ENCODE results near the gene CNPPD1.

DNA sequence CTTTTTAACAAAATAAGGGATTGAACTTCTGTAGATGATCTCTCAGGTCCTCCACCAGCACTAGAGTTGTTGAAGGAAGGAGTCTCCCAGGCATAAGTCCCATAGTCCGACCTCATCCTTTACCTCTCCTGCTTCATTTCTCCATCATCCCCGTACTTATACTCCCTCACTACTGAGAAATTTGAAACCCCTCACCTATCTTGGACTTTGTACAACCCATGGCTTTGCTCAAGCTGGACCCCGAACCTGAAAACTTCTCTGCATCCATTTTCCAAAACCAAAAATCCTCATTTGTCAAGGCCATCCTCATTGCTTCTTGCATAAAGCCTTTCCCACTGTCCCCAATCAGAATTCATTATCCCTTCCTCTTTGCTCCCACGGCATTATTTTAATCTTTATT lies 15.6 kb downstream of the CNPPD1 start:
- no peak for TF ChIP-seq POLR2A (IDR thresholded peaks at IDR 0.05; ENCODE audit: low read length)
- TF ChIP-seq GATA1 (IDR thresholded peaks at IDR 0.05; ENCODE audit: low read depth, low read length): no peak
